ENCODE data around the gene ITGB1.

DNA sequence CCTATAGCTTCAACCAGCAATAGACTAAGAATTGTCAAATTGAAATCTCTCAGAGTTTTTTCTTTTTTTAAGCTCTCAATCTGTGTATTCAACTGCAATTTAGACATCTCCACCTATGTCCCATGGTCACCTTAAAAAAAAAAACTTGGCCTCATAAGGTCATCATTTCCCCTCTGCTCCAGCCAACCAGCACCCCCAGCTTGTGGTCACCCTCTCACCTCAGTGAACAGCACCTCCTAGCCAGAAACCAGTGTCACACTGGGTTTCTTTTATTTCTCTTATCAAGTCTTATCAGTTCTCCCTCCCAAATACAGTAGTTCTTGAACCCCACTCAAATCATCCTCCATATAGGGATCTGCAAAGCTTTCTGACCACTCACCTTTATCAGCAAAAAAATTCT lies 4.0 kb downstream of the ITGB1 start:
- TF ChIP-seq GTF2F1 (IDR thresholded peaks at IDR 0.05; ENCODE audit: borderline replicate concordance, low read depth, low read length) (no peak), YY1 (IDR thresholded peaks at IDR 0.05; ENCODE audit: low read depth, low read length) (no peak), RBBP5 (IDR thresholded peaks at IDR 0.05; ENCODE audit: borderline replicate concordance, low read depth, low read length) (no peak), RAD21 (IDR thresholded peaks at IDR 0.05 in 1 of 2, conservative IDR thresholded peaks at IDR 0.05 in 1 of 2; ENCODE audit: low read depth in 2 of 2, low read length in 2 of 2) (0 out of 4 replicates have a peak, but pooled peaks of 1 of the 2 experiments have one; percentile 3), SIN3A (conservative IDR thresholded peaks at IDR 0.05 in 1 of 2, IDR thresholded peaks at IDR 0.05 in 1 of 2; ENCODE audit: low read depth in 1 of 2, low read length in 2 of 2) (no peak)

Data from H1 (cell line).